Lung (tissue), 12 donors: Measurements from ENCODE around the gene PXDN. TPM values are rescaled to one million over a fixed set of nuclear protein-coding genes. Genes with fewer than 3 reads are reported as not detected.

Experiments used
- ATAC-seq: fragments of 200-7000 bp; cut with Tn5 transposase; one replicate; pipeline ENCODE4 v1.9.1; 2020; ENCODE audit warnings: moderate number of reproducible peaks; ENCODE audit not compliant: insufficient read depth, low FRiP score
- DNase-seq, 3 donors: peaks; one replicate each; pipeline ENCODE4 v3.0.0-alpha.2; 2013 to 2017
- H3K27ac ChIP-seq, 2 donors: one replicate each; pipeline ENCODE4 v1.5.1; 2013; ENCODE audit warnings: mild to moderate bottlenecking in 2 of 2, moderate library complexity in 2 of 2, control low read depth in 1 of 2, inconsistent platforms in 1 of 2, low read depth in 1 of 2, low read length in 1 of 2
- H3K27me3 ChIP-seq, 3 donors: one replicate each; pipeline ENCODE4 v1.5.1; 2013; ENCODE audit warnings: low read length in 2 of 3; ENCODE audit not compliant: control insufficient read depth in 3 of 3, insufficient read depth in 3 of 3
- H3K36me3 ChIP-seq, 4 donors: one replicate each; pipeline ENCODE4 v1.5.1; 2013; ENCODE audit warnings: low read length in 4 of 4, mild to moderate bottlenecking in 1 of 4, moderate library complexity in 1 of 4; ENCODE audit not compliant: control insufficient read depth in 4 of 4, insufficient read depth in 4 of 4
- H3K4me1 ChIP-seq, 5 donors: one replicate each; pipeline ENCODE4 v1.5.1; 2013; ENCODE audit warnings: low read length in 5 of 5, mild to moderate bottlenecking in 2 of 5, moderate library complexity in 1 of 5; ENCODE audit not compliant: control insufficient read depth in 5 of 5, insufficient read depth in 5 of 5
- H3K4me3 ChIP-seq: one replicate; pipeline ENCODE4 v1.5.1; 2013; ENCODE audit warnings: mild to moderate bottlenecking, control low read depth, moderate library complexity
- H3K9ac ChIP-seq, 2 donors: one replicate each; pipeline ENCODE4 v1.5.1; 2013; ENCODE audit warnings: low read length in 2 of 2, control low read depth in 1 of 2; ENCODE audit not compliant: insufficient read depth in 1 of 2
- H3K9me3 ChIP-seq, 4 donors: one replicate each; pipeline ENCODE4 v1.5.1; 2013; ENCODE audit warnings: low read length in 3 of 4, mild to moderate bottlenecking in 1 of 4, moderate library complexity in 1 of 4; ENCODE audit not compliant: control insufficient read depth in 4 of 4, insufficient read depth in 3 of 4
- WGBS, 2 donors: extraction: QIAGEN DNeasy Blood & Tissue Kit; methylation state at CpG; one replicate each; pipeline ENCODE4 v1.1.7; 2013; 5-methylcytosine and 5-hydroxymethylcytosine counted together
- polyA plus RNA-seq, 2 donors: library from polyadenylated mRNA; stranded (reverse); fragments of 200-250 nt; gene quantifications; one replicate each; pipeline ENCODE4 v1.2.1, GENCODE V29; 2013
- total RNA-seq, 2 donors: library from RNA; depleted of rRNA in 1 of 2; stranded (reverse); fragments of >200 nt in 1 of 2; gene quantifications; one replicate each; pipeline ENCODE4 v1.2.1, GENCODE V29; 2014 to 2021
- TF ChIP-seq, protein P1 (sequence below): IDR thresholded peaks from 2 replicates; pipeline ENCODE4 v1.5.1; 2012; ENCODE audit warnings: mild to moderate bottlenecking; ENCODE audit errors: control extremely low read depth, extremely low read depth
- donor health status: control.
- donor health status: control.
- donor health status: Bipolar disorder and iron deficiency.
- donor health status: healthy.
- donor health status: DM: yes; HTN: yes; CAD: no.

The PXDN gene
- total and polyA plus RNA-seq, 4 donors, result 10.6 to 198 (median 45.1) TPM

DNA sequence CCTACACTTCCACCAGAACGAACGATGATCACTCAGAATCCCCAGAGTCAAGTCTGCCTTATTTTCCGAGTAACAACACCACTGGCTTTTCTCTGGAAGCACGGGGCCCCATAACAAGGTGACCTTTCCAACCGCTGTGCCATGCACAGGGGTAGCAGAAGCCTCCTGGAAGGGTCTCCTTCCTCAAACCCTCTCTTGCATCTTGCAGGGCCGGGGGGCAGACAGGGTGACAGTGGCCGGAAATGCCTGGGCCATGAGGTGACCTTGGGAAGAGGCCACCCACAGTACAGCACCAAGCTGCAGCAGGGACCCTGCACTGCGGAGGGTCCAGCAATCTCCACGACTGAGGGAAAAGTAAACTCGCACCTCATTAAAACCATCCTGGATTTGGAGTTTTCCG is 108.5 kb downstream of the PXDN start:
- Histone ChIP-seq H3K4me3 (no peak overlapping the region), H3K9me3 (no peaks in the 10 kb centered on the region), H3K4me1 (peaks cover 0 to 13% (median 0%) of the 10 kb centered on the region in 5 donors), H3K27ac (no peak overlapping the region), H3K27me3 (no peaks in the 10 kb centered on the region), H3K9ac (no peak overlapping the region), H3K36me3 (peaks cover 3 to 64% (median 41%) of the 10 kb centered on the region in 4 donors)
- 90 to 91% methylated on average over 11 of the region's 11 CpGs for WGBS, 2 donors
- DNase-seq (no peak), ATAC-seq (no peak)
- TF ChIP-seq, protein P1, sequence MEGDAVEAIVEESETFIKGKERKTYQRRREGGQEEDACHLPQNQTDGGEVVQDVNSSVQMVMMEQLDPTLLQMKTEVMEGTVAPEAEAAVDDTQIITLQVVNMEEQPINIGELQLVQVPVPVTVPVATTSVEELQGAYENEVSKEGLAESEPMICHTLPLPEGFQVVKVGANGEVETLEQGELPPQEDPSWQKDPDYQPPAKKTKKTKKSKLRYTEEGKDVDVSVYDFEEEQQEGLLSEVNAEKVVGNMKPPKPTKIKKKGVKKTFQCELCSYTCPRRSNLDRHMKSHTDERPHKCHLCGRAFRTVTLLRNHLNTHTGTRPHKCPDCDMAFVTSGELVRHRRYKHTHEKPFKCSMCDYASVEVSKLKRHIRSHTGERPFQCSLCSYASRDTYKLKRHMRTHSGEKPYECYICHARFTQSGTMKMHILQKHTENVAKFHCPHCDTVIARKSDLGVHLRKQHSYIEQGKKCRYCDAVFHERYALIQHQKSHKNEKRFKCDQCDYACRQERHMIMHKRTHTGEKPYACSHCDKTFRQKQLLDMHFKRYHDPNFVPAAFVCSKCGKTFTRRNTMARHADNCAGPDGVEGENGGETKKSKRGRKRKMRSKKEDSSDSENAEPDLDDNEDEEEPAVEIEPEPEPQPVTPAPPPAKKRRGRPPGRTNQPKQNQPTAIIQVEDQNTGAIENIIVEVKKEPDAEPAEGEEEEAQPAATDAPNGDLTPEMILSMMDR, result no peak

DNA sequence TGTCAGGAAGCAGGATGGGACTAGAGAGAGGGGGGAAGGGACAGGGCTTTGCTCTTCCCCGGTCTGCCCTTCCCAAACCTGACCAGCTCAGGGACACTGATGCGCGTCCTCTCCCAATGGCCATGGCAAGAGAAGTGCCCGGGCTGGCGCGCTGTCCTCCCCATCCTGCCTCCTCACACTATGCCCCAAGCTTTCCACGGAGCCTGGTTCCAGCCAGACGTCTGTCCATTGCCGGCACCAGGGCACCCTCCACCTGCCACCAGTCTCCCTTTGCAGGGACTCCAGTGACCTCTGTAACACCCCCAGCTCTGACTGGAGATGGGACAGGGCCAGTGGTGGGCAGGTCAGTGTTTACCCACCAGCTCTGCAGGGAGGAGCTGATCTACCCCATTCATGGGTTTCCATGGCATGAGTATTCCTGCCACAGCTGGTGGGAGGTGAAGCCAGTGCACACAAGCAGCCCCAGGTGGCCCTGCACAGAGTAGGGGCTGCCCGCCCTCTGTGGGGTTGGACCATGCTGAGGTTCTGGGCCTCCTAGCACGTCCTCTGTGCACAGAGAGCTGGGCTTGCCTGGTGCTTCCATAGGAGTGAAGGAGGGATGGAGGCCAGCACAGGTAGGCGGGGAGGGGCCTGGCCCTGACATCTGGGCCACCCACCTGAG is 109.5 kb downstream of the PXDN start:
- ATAC-seq (no peak), DNase-seq (no peak)
- peaks cover 0 to 6% (median 0%) of the 10 kb centered on the region in 5 donors for H3K4me1 ChIP-seq
- H3K27ac ChIP-seq, result no peak overlapping the region
- 94 to 95% methylated on average over 12 of the region's 12 CpGs for WGBS, 2 donors
- no peak overlapping the region for H3K9ac ChIP-seq
- no peaks in the 10 kb centered on the region for H3K27me3 ChIP-seq
- H3K4me3 ChIP-seq, result no peak overlapping the region
- no peaks in the 10 kb centered on the region for H3K9me3 ChIP-seq
- TF ChIP-seq, protein P1, result no peak
- H3K36me3 ChIP-seq, result peaks cover 3 to 68% (median 42%) of the 10 kb centered on the region in 4 donors

DNA sequence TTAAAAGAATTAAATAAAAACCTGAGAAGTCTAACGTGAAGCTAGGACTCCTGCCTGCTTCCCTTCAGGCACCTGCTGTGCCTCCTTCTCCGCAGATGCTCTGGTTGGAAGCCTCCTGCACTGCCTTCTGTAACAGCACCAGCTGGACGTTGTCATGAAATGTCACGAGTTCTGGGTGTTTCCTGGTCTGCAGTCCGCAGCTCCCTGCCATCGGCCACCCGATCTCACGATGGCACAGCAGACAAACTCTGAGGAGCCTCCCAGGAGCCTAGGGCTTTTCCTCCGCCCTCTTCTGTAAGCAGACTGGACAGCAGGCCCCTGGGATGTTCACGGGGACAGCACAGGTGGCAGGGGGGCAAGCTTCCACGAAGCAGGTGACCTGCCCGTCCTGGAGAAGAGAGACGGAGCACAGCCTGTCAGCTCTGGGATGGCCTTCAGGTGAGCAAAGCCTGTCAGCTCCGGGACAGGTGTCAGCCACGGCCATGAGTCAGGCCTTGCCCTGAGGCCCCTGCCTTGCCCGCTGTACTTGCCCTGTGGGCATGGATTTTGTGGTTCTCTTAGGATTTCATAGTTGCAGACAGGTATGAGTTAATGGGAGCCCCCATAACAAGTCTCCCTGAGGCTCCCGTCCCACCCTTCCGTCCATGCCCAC is 110.3 kb downstream of the PXDN start:
- H3K27me3 ChIP-seq, result no peaks in the 10 kb centered on the region
- no peak overlapping the region for H3K27ac ChIP-seq
- 89 to 93% methylated on average over 17 to 18 of the region's 18 CpGs for WGBS, 2 donors
- peaks cover 3 to 67% (median 40%) of the 10 kb centered on the region in 4 donors for H3K36me3 ChIP-seq
- ATAC-seq (no peak), DNase-seq (no peak)
- H3K9me3 ChIP-seq, result no peaks in the 10 kb centered on the region
- TF ChIP-seq, protein P1, result no peak
- H3K9ac ChIP-seq, result no peak overlapping the region
- H3K4me3 ChIP-seq, result no peak overlapping the region
- H3K4me1 ChIP-seq, result peaks cover 0 to 8% (median 1%) of the 10 kb centered on the region in 5 donors
